HL-60 (cell line): ENCODE results near the gene RAPGEF2.

Experiments
- TF ChIP-seq, protein P1 (sequence below): IDR thresholded peaks from one replicate; pipeline ENCODE4 v1.5.1; 2011; ENCODE audit warnings: low read length, control low read depth, inconsistent platforms; ENCODE audit not compliant: insufficient read depth
- TF ChIP-seq, protein P2 (sequence below): IDR thresholded peaks from 2 replicates; pipeline ENCODE4 v1.6.1; 2012; ENCODE audit warnings: low read depth; ENCODE audit not compliant: insufficient replicate concordance

GRCh38 chr4:159305129-159305528, 202.2 kb downstream of the RAPGEF2 start:
- TF ChIP-seq, protein P1, sequence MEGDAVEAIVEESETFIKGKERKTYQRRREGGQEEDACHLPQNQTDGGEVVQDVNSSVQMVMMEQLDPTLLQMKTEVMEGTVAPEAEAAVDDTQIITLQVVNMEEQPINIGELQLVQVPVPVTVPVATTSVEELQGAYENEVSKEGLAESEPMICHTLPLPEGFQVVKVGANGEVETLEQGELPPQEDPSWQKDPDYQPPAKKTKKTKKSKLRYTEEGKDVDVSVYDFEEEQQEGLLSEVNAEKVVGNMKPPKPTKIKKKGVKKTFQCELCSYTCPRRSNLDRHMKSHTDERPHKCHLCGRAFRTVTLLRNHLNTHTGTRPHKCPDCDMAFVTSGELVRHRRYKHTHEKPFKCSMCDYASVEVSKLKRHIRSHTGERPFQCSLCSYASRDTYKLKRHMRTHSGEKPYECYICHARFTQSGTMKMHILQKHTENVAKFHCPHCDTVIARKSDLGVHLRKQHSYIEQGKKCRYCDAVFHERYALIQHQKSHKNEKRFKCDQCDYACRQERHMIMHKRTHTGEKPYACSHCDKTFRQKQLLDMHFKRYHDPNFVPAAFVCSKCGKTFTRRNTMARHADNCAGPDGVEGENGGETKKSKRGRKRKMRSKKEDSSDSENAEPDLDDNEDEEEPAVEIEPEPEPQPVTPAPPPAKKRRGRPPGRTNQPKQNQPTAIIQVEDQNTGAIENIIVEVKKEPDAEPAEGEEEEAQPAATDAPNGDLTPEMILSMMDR, result no peak
- TF ChIP-seq, protein P2, sequence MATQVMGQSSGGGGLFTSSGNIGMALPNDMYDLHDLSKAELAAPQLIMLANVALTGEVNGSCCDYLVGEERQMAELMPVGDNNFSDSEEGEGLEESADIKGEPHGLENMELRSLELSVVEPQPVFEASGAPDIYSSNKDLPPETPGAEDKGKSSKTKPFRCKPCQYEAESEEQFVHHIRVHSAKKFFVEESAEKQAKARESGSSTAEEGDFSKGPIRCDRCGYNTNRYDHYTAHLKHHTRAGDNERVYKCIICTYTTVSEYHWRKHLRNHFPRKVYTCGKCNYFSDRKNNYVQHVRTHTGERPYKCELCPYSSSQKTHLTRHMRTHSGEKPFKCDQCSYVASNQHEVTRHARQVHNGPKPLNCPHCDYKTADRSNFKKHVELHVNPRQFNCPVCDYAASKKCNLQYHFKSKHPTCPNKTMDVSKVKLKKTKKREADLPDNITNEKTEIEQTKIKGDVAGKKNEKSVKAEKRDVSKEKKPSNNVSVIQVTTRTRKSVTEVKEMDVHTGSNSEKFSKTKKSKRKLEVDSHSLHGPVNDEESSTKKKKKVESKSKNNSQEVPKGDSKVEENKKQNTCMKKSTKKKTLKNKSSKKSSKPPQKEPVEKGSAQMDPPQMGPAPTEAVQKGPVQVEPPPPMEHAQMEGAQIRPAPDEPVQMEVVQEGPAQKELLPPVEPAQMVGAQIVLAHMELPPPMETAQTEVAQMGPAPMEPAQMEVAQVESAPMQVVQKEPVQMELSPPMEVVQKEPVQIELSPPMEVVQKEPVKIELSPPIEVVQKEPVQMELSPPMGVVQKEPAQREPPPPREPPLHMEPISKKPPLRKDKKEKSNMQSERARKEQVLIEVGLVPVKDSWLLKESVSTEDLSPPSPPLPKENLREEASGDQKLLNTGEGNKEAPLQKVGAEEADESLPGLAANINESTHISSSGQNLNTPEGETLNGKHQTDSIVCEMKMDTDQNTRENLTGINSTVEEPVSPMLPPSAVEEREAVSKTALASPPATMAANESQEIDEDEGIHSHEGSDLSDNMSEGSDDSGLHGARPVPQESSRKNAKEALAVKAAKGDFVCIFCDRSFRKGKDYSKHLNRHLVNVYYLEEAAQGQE, result no peak
